ENCODE data around the gene SNX15.

SNX15 gene

GRCh38 chr11:65084598-65085375 is 57.5 kb downstream of the SNX15 start:
- no peak for DNase-seq (ENCODE audit: low read depth)

DNA sequence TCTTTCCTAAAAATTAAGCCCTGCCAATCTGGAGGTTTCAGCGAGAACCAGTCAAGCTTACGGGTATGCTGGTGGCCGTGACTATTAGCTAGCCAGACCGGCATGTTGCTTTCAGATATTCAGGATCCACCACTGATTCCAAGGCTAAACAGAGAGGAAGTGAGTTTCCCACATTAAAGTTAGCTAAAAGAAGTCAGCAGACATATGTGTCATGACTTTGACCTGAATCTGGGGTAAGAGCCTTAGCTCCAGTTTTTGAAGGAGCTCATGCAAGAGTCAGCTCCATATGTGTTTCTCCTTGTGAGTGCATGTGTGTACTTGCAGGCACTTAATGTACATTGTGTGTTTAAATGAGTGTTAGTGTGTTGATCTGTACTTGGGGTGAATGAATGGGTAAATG is 58.2 kb downstream of the SNX15 start:
- DNase-seq (ENCODE audit: low read depth), result no peak

DNA sequence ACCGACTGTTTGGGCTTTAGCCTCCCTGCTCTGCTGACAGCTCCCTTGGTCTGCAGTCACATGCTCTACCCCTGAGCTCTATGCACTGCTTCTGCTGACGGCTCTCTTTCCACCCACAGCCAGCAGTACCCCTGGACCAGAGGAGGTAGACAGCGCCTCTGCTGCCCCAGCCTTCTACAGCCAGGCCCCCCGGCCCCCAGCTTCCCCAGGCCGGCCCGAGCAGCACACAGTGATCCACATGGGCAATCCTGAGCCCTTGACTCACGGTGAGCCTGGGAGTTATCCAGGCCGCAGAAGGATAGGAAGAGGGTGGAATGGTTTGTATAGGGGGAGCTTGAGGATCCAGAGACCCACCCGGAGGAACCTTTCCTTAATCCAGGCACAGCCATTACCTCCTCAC is 59.6 kb downstream of the SNX15 start:
- DNase-seq (ENCODE audit: low read depth), result no peak

DNA sequence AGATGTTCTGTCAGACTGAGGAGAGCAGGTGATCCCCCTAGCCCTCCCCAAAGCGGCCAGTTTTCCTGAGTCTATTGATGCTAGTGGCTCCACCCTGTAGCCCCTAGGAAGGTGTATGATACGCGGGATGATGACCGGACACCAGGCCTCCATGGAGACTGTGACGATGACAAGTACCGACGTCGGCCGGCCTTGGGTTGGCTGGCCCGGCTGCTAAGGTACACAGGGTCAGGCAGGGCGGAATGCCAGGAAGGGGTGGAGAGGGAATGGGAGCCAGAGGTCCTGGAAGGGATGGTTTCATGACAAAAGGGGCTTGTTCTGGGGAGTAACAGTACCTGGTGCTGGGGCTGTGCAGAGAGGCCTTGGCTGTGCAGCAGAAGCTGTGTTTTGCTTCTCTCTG is 60.0 kb downstream of the SNX15 start:
- no peak for DNase-seq (ENCODE audit: low read depth)

DNA sequence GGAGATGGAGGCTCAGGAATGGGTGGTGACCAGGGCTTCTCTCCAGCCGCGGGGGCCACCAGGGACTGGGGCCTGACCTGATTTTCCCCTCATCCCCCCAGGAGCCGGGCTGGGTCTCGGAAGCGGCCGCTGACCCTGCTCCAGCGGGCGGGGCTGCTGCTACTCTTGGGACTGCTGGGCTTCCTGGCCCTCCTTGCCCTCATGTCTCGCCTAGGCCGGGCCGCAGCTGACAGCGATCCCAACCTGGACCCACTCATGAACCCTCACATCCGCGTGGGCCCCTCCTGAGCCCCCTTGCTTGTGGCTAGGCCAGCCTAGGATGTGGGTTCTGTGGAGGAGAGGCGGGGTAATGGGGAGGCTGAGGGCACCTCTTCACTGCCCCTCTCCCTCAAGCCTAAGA is 60.6 kb downstream of the SNX15 start:
- DNase-seq (ENCODE audit: low read depth), result no peak

- no peak for DNase-seq (ENCODE audit: low read depth)
These were observed 62.4 kb downstream of the SNX15 start for GRCh38 chr11:65089621-65090020.
